ENCODE measurements around the gene ESRRA.

GRCh38 chr11:64287676-64288352 is 17.5 kb upstream of the ESRRA start:
- no peak for TF ChIP-seq CTCF (IDR thresholded peaks at IDR 0.05)
- no peak for TF ChIP-seq POLR2A (IDR thresholded peaks at IDR 0.05)

Measured in Peyer's patch (tissue), 4 donors.